Activated CD4-positive, alpha-beta T cell treated with anti-CD3 and anti-CD28 coated beads, Interleukin-2, amount 50 U/mL, for 4 hours (primary cell): Measurements from ENCODE around the gene CPSF4.

ENCODE experiments used
- DNase-seq, 2 experiments: peaks; one replicate each; pipeline ENCODE4 v3.0.0-alpha.2; 2020

Gene CPSF4

GRCh38 chr7:99449326-99449725 is 10.6 kb downstream of the CPSF4 start:
- no peak for DNase-seq

- no peak for DNase-seq
Observed at GRCh38 chr7:99451936-99452335, 13.2 kb downstream of the CPSF4 start.

GRCh38 chr7:99452541-99452940 is 13.8 kb downstream of the CPSF4 start:
- DNase-seq, result no peak

GRCh38 chr7:99453105-99453504 is 14.4 kb downstream of the CPSF4 start:
- DNase-seq, result no peak

- DNase-seq, result no peak
Observed at GRCh38 chr7:99455874-99456273, 17.1 kb downstream of the CPSF4 start.

GRCh38 chr7:99456288-99456687 is 17.5 kb downstream of the CPSF4 start:
- DNase-seq, result no peak

GRCh38 chr7:99457050-99457649 is 18.4 kb downstream of the CPSF4 start:
- no peak for DNase-seq

- DNase-seq, result no peak
Observed at GRCh38 chr7:99457650-99458493, 19.1 kb downstream of the CPSF4 start.

- no peak for DNase-seq
Observed at GRCh38 chr7:99459087-99459486, 20.3 kb downstream of the CPSF4 start.

- DNase-seq, result no peak
Observed at GRCh38 chr7:99460651-99461050, 21.9 kb downstream of the CPSF4 start.

GRCh38 chr7:99461221-99461620 is 22.5 kb downstream of the CPSF4 start:
- no peak for DNase-seq

- DNase-seq, result no peak
Observed at GRCh38 chr7:99465421-99465768, 26.7 kb downstream of the CPSF4 start.

GRCh38 chr7:99468336-99468918 is 29.7 kb downstream of the CPSF4 start:
- DNase-seq, result no peak

GRCh38 chr7:99469381-99470065 is 30.8 kb downstream of the CPSF4 start:
- no peak for DNase-seq

- DNase-seq, result peak; percentile 98
Observed at GRCh38 chr7:99472561-99473314, 34.0 kb downstream of the CPSF4 start, which contains the start of gene ZNF789. ZNF789 (plus strand) TSS chr7:99472890; CDS start chr7:99476457, 3,567 bp downstream.

GRCh38 chr7:99473315-99473596 is 34.5 kb downstream of the CPSF4 start:
- DNase-seq, result no peak

GRCh38 chr7:99476107-99476506 is 37.4 kb downstream of the CPSF4 start:
- no peak for DNase-seq

GRCh38 chr7:99478464-99479440 is 40.0 kb downstream of the CPSF4 start:
- no peak for DNase-seq

- no peak for DNase-seq
Observed at GRCh38 chr7:99485094-99485493, 46.4 kb downstream of the CPSF4 start.

GRCh38 chr7:99489235-99489634 is 50.5 kb downstream of the CPSF4 start:
- DNase-seq, result no peak

GRCh38 chr7:99490878-99491277 is 52.1 kb downstream of the CPSF4 start:
- DNase-seq, result no peak

- DNase-seq, result no peak
Observed at GRCh38 chr7:99493823-99494222, 55.1 kb downstream of the CPSF4 start.
